BE2C (cell line): Measurements from ENCODE around the gene NCBP2.

ENCODE experiments used
- DNase-seq: peaks from one replicate; pipeline ENCODE4 v3.0.0-alpha.2; 2020
- H3K27me3 ChIP-seq: fragments of 250-450 bp; sonication (Bioruptor Pico); 2 replicates; pipeline ENCODE4 v1.5.1; 2020; ENCODE audit warnings: mild to moderate bottlenecking
- H3K36me3 ChIP-seq: fragments of 250-450 bp; sonication (Bioruptor Pico); 2 replicates; pipeline ENCODE4 v1.5.1; 2020; ENCODE audit warnings: mild to moderate bottlenecking
- H3K4me1 ChIP-seq: fragments of 250-450 bp; sonication (Bioruptor Pico); 2 replicates; pipeline ENCODE4 v1.5.1; 2020
- H3K4me3 ChIP-seq: 2 replicates; pipeline ENCODE4 v1.5.1; 2011; ENCODE audit warnings: low read depth, low read length
- H3K9me3 ChIP-seq: fragments of 250-450 bp; sonication (Bioruptor Pico); 2 replicates; pipeline ENCODE4 v1.5.1; 2020
- CTCF ChIP-seq: IDR thresholded peaks from 2 replicates; pipeline ENCODE4 v1.5.1; 2012; ENCODE audit warnings: mild to moderate bottlenecking, low read depth, low read length

NCBP2 gene

GRCh38 chr3:196936288-196936687, 6.0 kb downstream of the NCBP2 start:
- TF ChIP-seq CTCF = no peak
- no peaks in the 10 kb centered on the region for H3K4me1 ChIP-seq
- H3K9me3 ChIP-seq = no peaks in the 10 kb centered on the region
- no peaks in the 10 kb centered on the region for H3K27me3 ChIP-seq
- H3K36me3 ChIP-seq = peaks cover 78% of the 10 kb centered on the region
- no peak for DNase-seq
- H3K4me3 ChIP-seq = no peak overlapping the region

GRCh38 chr3:196932600-196932999, 9.7 kb downstream of the NCBP2 start:
- H3K27me3 ChIP-seq = no peaks in the 10 kb centered on the region
- peaks cover 78% of the 10 kb centered on the region for H3K36me3 ChIP-seq
- H3K4me1 ChIP-seq = no peaks in the 10 kb centered on the region
- H3K4me3 ChIP-seq = no peak overlapping the region
- no peak for TF ChIP-seq CTCF
- H3K9me3 ChIP-seq = no peaks in the 10 kb centered on the region
- DNase-seq = no peak

- Histone ChIP-seq H3K27me3 (no peaks in the 10 kb centered on the region), H3K36me3 (peaks cover 72% of the 10 kb centered on the region)
- DNase-seq = no peak
Measured at GRCh38 chr3:196931828-196932587, 10.3 kb downstream of the NCBP2 start.

GRCh38 chr3:196931157-196931556, 11.2 kb downstream of the NCBP2 start:
- peaks cover 63% of the 10 kb centered on the region for H3K36me3 ChIP-seq
- no peaks in the 10 kb centered on the region for H3K9me3 ChIP-seq
- no peak for DNase-seq
- TF ChIP-seq CTCF = no peak
- no peak overlapping the region for H3K4me3 ChIP-seq
- no peaks in the 10 kb centered on the region for H3K27me3 ChIP-seq
- no peaks in the 10 kb centered on the region for H3K4me1 ChIP-seq

More at GRCh38 chr3:196931828-196932587, 10.3 kb downstream of the NCBP2 start:
- no peak overlapping the region for H3K4me3 ChIP-seq
- H3K4me1 ChIP-seq = no peaks in the 10 kb centered on the region
- TF ChIP-seq CTCF = no peak
- H3K9me3 ChIP-seq = no peaks in the 10 kb centered on the region

- DNase-seq = no peak
- no peaks in the 10 kb centered on the region for H3K4me1 ChIP-seq
- no peaks in the 10 kb centered on the region for H3K9me3 ChIP-seq
- peaks cover 33% of the 10 kb centered on the region for H3K36me3 ChIP-seq
- no peaks in the 10 kb centered on the region for H3K27me3 ChIP-seq
- TF ChIP-seq CTCF = no peak
- H3K4me3 ChIP-seq = no peak overlapping the region
Measured at GRCh38 chr3:196927571-196928453, 14.5 kb downstream of the NCBP2 start.
